Osteoblast (primary cell): ENCODE data around the gene SMIM13. TPM values are rescaled to one million over a fixed set of nuclear protein-coding genes. Genes with fewer than 3 reads are reported as not detected.
"Not testable (repeated sequence)": the region's sequence is repeated elsewhere in the genome, so short reads cannot be mapped to it uniquely, and the experiment has no call there.

Source experiments
- DNase-seq: peaks from one replicate; pipeline ENCODE4 v3.0.0; 2011; ENCODE audit warnings: low spot score, mixed read lengths; ENCODE audit not compliant: insufficient read length; ENCODE audit errors: missing footprints
- H2AFZ ChIP-seq: 2 replicates; pipeline ENCODE4 v1.6.0; 2011; ENCODE audit warnings: mild to moderate bottlenecking, low read length
- H3K27ac ChIP-seq: 2 replicates; pipeline ENCODE4 v1.5.1; 2011; ENCODE audit warnings: mild to moderate bottlenecking, low read depth, low read length, moderate library complexity
- H3K27me3 ChIP-seq: 2 replicates; pipeline ENCODE4 v1.6.0; 2012; ENCODE audit warnings: mild to moderate bottlenecking, control low read depth, inconsistent platforms, low read length, moderate library complexity; ENCODE audit not compliant: insufficient read depth
- H3K36me3 ChIP-seq: 2 replicates; pipeline ENCODE4 v1.5.1; 2011; ENCODE audit warnings: mild to moderate bottlenecking, low read length, control low read depth, moderate library complexity; ENCODE audit not compliant: insufficient read depth
- H3K4me1 ChIP-seq: 2 replicates; pipeline ENCODE4 v1.5.1; 2011; ENCODE audit warnings: mild to moderate bottlenecking, low read length, control low read depth, moderate library complexity; ENCODE audit not compliant: insufficient read depth
- H3K4me2 ChIP-seq: 2 replicates; pipeline ENCODE4 v1.6.0; 2011; ENCODE audit warnings: mild to moderate bottlenecking, low read length; ENCODE audit not compliant: insufficient read depth
- H3K4me3 ChIP-seq: fragments of 200-600 bp; sonication (generic); 3 replicates; pipeline ENCODE4 v1.5.1; 2012; ENCODE audit warnings: mild to moderate bottlenecking, low read length, inconsistent platforms; ENCODE audit not compliant: insufficient read depth
- H3K79me2 ChIP-seq: 2 replicates; pipeline ENCODE4 v1.6.0; 2012; ENCODE audit warnings: mild to moderate bottlenecking, low read length, control low read depth, inconsistent platforms; ENCODE audit not compliant: insufficient read depth
- H3K9me3 ChIP-seq: 2 replicates; pipeline ENCODE4 v1.5.1; 2011; ENCODE audit warnings: low read depth, low read length, control low read depth
- H4K20me1 ChIP-seq: 2 replicates; pipeline ENCODE4 v1.6.0; 2012; ENCODE audit warnings: mild to moderate bottlenecking, low read length, control low read depth; ENCODE audit not compliant: insufficient read depth
- total RNA-seq: library from RNA; depleted of rRNA; stranded (reverse); fragments of >200 nt; gene quantifications from 2 replicates; pipeline ENCODE4 v1.2.3, GENCODE V29; 2012
- TF ChIP-seq, protein P1 (sequence below): IDR thresholded peaks from 2 replicates; pipeline ENCODE4 v1.5.1; 2011; ENCODE audit warnings: mild to moderate bottlenecking, low read depth, low read length, moderate library complexity; ENCODE audit errors: extremely low read depth

SMIM13 gene
- total RNA-seq, 1 donor = 8.3 TPM

DNA sequence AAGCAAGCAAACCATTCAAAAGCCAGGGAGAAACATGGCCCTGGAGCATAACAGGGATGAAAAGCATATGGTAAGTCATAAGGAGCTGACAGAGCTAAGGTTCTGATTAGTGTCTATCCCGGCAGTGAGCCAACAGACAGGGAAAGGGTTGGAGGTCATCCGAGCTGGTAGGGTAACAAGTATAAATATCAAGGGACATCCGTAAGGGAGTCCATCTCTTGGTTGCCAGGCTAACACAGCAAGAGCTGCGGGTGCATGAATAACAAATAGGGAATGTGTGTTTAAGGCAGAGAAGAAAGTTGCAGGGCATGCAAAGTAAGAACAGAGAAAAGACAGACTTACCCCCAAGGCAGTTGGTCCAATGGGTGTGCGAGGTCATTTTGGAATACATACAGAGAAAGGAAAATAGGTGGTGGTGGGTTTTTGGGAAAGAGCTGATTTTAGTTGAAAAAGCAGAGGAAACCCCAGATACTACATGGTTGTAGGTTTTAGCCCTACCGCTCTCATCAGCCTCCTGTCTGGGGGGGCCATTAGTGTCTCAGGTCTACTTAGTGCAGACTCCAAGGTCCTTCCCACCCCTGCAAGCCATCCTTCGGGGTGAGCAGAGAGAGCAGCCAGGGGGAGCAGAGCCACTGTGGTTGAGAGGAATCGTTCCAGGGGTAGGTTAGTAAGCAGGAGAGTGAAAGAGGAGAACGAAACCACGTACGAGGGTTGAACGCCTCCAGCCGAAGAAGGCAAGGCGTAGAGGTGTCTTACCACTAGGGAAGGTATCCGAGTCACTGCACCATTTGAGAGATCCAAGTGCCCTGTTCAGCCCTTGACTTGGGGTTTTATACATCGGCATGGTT is 17.5 kb downstream of the SMIM13 start, which contains the start of gene ERVFRD-1:
ERVFRD-1 (minus strand) TSS at position 805 of the 848 bp plus-strand sequence. CDS start 6,415 bp downstream, outside the sequence.
- Histone ChIP-seq H3K79me2 (peaks cover 77% of the 10 kb centered on the region), H4K20me1 (peaks cover 43% of the 10 kb centered on the region), H3K27ac (no peak within 1 kb of the TSS), H2AFZ (no peak within 1 kb of the TSS), H3K4me2 (no peak within 1 kb of the TSS), H3K4me1 (no peaks in the 10 kb centered on the region), H3K36me3 (no peaks in the 10 kb centered on the region), H3K9me3 (no peaks in the 10 kb centered on the region), H3K27me3 (no peaks in the 10 kb centered on the region), H3K4me3 (no peak within 1 kb of the TSS)
- no peak for DNase-seq
- TF ChIP-seq, protein P1, sequence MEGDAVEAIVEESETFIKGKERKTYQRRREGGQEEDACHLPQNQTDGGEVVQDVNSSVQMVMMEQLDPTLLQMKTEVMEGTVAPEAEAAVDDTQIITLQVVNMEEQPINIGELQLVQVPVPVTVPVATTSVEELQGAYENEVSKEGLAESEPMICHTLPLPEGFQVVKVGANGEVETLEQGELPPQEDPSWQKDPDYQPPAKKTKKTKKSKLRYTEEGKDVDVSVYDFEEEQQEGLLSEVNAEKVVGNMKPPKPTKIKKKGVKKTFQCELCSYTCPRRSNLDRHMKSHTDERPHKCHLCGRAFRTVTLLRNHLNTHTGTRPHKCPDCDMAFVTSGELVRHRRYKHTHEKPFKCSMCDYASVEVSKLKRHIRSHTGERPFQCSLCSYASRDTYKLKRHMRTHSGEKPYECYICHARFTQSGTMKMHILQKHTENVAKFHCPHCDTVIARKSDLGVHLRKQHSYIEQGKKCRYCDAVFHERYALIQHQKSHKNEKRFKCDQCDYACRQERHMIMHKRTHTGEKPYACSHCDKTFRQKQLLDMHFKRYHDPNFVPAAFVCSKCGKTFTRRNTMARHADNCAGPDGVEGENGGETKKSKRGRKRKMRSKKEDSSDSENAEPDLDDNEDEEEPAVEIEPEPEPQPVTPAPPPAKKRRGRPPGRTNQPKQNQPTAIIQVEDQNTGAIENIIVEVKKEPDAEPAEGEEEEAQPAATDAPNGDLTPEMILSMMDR = no peak

DNA sequence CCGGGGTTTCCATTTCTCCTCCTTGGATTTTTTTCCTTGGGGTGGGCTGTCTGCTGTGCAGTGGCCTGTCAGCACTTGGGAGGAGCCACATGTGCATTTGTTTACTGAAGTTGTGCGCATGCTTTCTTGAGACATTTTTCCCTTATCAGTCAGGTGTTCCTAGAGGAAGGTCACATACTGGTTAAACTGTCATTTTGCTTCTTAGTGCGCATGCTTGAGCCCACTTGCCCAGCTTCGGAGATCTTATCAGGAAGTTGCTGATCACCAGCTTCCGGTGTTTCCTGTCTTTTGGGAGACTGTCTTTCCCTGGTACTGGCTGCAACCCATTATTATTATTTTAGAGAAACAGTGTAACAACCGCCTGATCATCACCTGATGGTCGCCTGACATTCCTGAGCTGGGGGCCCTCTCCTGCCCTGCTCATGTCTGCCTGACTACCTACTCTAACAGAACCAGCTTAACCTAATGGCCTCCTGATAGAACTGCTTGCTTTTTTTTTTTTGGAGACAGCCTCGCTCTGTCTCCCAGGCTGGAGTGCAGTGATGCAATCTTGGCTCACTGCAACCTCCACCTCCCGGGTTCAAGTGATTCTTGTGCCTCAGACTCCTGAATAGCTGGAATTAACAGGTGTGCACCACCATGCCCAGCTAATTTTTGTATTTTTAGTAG is 18.3 kb downstream of the SMIM13 start:
- no peak overlapping the region for H3K4me2 ChIP-seq
- no peaks in the 10 kb centered on the region for H3K9me3 ChIP-seq
- no peaks in the 10 kb centered on the region for H3K36me3 ChIP-seq
- peaks cover 35% of the 10 kb centered on the region for H4K20me1 ChIP-seq
- H2AFZ ChIP-seq = no peak overlapping the region
- peaks cover 70% of the 10 kb centered on the region for H3K79me2 ChIP-seq
- TF ChIP-seq, protein P1 = no peak
- DNase-seq = no peak
- no peaks in the 10 kb centered on the region for H3K27me3 ChIP-seq
- no peaks in the 10 kb centered on the region for H3K4me1 ChIP-seq
- H3K4me3 ChIP-seq = no peak overlapping the region
- H3K27ac ChIP-seq = no peak overlapping the region

DNA sequence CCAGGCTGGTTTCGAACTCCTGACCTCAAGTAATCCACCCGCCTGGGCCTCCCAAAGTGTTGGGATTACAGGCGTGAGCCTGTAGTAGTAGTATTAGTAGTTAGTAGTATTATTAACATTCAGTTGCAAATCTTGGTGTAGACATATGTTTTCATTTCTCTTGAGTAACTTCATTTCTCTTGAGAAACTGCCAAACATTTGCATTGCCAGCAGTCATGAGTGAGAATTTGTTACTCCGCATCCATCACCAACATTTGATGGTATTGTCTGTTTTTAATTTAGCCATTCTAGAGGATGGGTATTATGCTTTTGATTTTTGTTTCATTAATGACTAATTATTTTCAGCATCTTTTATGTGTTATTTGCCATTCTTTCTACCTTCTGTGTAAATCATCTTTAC is 19.4 kb downstream of the SMIM13 start:
- TF ChIP-seq, protein P1 = no peak
- no peak overlapping the region for H3K27ac ChIP-seq
- no peak overlapping the region for H2AFZ ChIP-seq
- H3K79me2 ChIP-seq = peaks cover 65% of the 10 kb centered on the region
- no peaks in the 10 kb centered on the region for H3K27me3 ChIP-seq
- no peaks in the 10 kb centered on the region for H3K36me3 ChIP-seq
- peaks cover 29% of the 10 kb centered on the region for H4K20me1 ChIP-seq
- no peak overlapping the region for H3K4me2 ChIP-seq
- DNase-seq = no peak
- H3K9me3 ChIP-seq = no peaks in the 10 kb centered on the region
- no peaks in the 10 kb centered on the region for H3K4me1 ChIP-seq
- H3K4me3 ChIP-seq = no peak overlapping the region

DNA sequence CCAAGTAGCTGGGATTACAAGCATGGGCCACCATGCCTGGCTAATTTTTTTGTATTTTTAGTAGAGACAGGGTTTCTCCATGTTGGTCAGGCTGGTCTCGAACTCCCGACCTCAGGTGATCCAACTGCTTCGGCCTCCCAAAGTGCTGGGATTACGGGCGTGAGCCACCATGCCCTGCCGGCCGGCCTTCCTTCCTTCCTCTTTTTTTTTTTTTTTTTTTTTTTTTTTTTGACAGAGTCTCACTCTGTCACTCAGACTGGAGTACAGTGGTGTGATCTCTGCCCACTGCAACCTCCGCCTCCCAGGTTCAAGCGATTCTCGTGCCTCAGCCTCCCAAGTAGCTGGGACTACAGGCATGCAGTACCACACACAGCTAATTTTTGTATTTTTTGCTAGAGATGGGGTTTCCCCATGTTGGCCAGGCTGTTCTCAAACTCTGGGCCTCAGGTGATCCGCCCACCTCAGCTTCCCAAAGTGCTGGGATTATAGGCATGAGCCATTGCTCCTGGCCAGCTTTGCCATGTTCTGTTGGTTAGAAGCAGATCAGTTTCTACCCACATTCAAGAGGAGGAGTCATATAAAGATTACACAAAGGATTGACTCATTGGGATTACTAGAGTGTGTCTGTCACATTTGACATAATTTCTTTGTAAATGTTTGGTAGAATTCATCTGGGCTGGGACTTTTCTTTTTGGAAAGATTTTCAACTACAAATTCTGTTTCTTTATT is 22.3 kb downstream of the SMIM13 start:
- not testable (repeated sequence) for H3K9me3 ChIP-seq, H3K4me3 ChIP-seq, H3K36me3 ChIP-seq, H3K4me1 ChIP-seq, H3K27ac ChIP-seq, H3K27me3 ChIP-seq, H3K4me2 ChIP-seq, H2AFZ ChIP-seq
- Histone ChIP-seq H4K20me1 (peaks cover 30% of the 10 kb centered on the region), H3K79me2 (peaks cover 64% of the 10 kb centered on the region)
- DNase-seq = peak; percentile 85
